ENCODE measurements around the gene SMCP.
A peak's percentile ranks its signal among the peaks of the same experiment; 100 is the strongest.

SMCP gene

GRCh38 chr1:152886758-152887409 is 8.8 kb downstream of the SMCP start:
- DNase-seq = no peak

GRCh38 chr1:152888126-152888525 is 10.0 kb downstream of the SMCP start:
- DNase-seq = no peak

GRCh38 chr1:152899027-152899426 is 20.9 kb downstream of the SMCP start:
- DNase-seq = no peak

DNA sequence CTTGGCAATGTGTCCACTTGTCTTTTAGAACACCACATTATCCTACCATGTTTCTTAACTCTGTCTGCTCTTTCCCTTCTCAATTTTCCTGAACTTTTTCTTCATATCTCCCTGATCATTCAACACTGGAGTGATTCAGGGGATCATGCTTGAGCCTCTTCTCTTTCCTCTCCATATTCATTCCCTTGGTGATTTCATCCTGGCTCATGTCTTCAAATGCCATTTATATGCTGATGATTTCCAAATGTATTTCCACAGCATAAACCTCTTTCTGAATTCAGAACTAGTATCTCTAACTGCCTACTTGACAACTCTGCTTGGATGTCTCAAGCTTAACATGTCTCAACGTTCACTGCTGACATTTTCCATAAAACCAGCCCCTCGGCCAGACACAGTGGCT is 21.8 kb downstream of the SMCP start:
- DNase-seq = no peak

- no peak for DNase-seq
These were observed 23.5 kb downstream of the SMCP start for GRCh38 chr1:152901631-152902030.

- no peak for DNase-seq
These were observed 24.5 kb downstream of the SMCP start for GRCh38 chr1:152902636-152903035.

- DNase-seq = no peak
These were observed 26.7 kb downstream of the SMCP start for GRCh38 chr1:152904688-152905440.

GRCh38 chr1:152906023-152906565 is 28.0 kb downstream of the SMCP start:
- no peak for DNase-seq

DNA sequence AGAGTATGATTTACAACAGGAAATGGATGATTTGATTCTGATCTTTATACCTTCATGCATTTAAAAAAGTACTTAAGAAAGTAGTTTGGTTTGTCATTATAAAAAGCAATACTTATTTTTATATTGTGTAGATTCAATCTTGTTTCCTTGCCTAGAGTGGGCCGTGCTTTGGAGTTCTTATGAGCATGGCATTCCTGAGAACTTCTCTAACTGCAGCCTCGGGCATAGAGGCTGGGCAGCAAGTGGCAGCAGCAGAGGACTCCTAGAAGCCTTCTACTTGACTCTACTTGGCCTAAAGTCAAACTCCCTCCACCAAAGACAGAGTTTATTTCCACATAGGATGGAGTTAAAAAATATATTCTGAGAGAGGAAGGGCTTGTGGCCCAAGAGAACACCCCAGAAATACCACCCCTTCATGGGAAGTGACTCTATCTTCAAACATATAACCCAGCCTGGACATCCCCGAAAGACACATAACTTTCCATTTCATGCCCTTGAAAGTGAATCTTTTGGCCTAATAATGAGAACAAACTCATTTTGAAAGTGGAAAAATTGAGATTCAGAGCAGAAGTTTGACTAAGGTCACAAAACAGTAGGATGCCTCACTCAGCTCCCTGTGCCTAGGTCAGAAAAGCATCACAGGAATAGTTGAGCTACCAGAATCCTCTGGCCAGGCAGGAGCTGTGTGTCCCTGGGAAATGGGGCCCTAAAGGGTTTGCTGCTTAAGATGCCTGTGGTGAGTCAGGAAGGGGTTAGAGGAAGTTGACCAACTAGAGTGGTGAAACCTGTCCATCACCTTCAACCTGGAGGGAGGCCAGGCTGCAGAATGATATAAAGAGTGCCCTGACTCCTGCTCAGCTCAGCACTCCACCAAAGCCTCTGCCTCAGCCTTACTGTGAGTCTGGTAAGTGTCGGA is 29.8 kb downstream of the SMCP start, which contains the start of gene IVL:
Gene IVL, plus strand, starts transcription at position 861 of the 916 bp plus-strand sequence. CDS start 1,252 bp downstream, outside the sequence.
- DNase-seq = no peak

GRCh38 chr1:152909206-152909605 is 31.1 kb downstream of the SMCP start:
- DNase-seq = no peak

- DNase-seq = no peak
These were observed 34.3 kb downstream of the SMCP start for GRCh38 chr1:152912471-152912870.

DNA sequence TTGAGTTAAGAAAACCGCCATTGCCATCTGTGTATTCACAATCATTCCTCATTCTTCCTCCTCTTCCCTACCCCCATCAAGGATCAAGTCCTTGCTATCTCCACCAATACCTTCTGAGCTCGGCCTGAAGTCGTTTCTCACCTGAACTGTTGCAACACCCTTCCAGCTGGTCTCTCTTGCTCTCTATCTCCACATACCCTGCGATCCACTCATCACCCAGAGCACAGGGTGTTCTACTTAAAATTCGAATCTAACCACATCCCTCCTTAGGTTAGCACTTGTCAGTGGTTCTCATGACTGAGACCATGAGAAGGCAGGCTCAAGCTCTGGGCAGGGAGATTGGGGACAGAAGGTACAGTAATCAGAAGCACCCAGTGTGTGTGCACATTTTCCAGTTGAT is 34.8 kb downstream of the SMCP start:
- DNase-seq = no peak

GRCh38 chr1:152917794-152918193 is 39.7 kb downstream of the SMCP start:
- DNase-seq = peak; percentile 18

DNA sequence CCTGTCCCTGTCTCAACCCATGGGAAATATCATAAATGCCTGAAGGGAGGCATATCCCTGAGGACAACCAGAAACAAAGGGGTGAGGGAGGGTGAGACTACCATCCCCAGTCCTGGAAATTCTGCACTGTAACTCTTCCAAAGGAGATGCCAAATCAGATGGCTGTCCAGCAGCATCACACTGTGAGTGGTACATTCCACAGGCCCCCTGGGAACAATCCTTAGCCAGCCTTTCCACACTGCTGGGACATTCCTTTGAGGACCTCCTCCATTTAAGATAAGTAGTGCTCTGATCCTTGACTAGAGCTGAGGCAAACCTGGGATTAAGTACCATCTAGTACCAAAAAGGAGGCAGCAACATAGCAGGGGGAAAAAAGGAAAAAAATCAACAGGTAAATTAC is 40.9 kb downstream of the SMCP start:
- DNase-seq = no peak

DNA sequence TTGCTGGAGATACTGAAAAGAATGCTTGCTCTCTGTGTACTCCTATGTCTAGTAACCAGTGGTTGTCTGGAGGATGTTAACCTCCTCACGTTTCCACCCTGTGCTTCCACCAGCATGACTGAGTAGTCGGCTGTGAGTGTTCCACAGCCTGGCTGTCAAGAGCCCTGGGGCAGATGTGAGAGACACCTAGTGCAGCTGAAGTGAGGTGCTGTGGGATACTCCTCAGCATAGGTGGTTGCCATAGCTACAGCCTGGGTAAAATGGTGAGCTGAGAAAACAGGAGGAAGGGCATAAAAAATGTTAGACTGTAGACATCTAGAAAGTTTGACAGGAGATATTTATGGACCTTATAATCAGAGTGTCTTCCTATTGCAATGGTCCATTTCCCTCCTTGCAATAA is 46.1 kb downstream of the SMCP start:
- DNase-seq = no peak

GRCh38 chr1:152926091-152926490 is 48.0 kb downstream of the SMCP start:
- DNase-seq = no peak

GRCh38 chr1:152928671-152929070 is 50.5 kb downstream of the SMCP start:
- no peak for DNase-seq

DNA sequence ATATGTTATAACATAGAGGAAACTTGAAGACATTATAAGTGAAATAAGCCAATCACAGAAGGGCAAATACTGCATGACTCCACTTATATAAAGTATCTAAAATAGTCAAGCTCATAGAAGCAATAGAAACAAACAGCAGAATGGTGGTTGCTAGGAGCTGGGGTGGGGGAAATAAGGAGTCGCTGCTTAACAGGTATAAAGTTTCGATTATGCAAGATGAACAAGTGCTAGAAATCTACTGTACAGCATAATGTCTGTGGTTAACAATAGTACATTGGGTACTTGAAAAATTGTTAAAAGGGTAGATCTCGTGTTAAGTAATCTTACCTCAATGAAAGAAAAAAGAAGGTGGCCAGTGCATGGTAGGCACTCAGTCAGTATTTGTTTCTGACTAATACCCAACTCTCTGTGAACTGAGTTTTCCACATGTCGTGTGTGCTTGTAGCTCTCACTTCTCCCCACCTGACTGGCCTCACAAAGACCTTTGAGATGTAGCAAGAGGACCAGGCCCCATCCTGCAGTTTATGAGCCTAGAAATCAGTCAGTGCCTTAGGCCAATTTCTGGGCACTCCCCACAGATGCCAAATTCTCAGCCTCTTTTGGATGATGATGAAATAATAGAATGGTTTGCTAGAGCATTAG is 54.2 kb downstream of the SMCP start:
- no peak for DNase-seq

DNA sequence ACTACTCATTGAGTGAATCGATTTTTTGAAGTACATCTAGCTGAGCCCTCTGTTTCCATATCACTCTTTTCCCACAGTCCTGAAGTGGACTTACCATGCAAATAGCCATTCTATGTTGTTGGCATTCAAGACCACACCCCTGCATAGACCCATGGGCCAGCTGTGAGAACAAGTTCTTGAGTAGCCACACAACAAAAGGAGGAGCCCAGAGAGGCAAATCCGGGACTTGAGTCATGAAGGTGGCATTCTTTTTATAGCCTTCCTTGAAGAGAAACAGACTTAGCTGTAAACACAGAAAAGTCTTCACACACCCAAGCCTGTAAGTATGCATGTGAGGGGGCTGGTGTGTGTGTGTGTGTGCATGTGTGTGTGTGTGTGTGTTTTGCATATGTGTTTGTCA is 55.1 kb downstream of the SMCP start:
- no peak for DNase-seq

Data from COR-L47 (cell line).